Activated T-cell treated with anti-CD3 and anti-CD28 coated beads for 24 hours (primary cell): ENCODE measurements around the gene NOVA1.
"Not testable (repeated sequence)": the region's sequence is repeated elsewhere in the genome, so short reads cannot be mapped to it uniquely, and the experiment has no call there.

Experiments
- DNase-seq: peaks from one replicate; pipeline ENCODE4 v3.0.0-alpha.2; 2020; ENCODE audit warnings: low read depth

NOVA1 gene, protein sequence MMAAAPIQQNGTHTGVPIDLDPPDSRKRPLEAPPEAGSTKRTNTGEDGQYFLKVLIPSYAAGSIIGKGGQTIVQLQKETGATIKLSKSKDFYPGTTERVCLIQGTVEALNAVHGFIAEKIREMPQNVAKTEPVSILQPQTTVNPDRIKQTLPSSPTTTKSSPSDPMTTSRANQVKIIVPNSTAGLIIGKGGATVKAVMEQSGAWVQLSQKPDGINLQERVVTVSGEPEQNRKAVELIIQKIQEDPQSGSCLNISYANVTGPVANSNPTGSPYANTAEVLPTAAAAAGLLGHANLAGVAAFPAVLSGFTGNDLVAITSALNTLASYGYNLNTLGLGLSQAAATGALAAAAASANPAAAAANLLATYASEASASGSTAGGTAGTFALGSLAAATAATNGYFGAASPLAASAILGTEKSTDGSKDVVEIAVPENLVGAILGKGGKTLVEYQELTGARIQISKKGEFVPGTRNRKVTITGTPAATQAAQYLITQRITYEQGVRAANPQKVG

DNA sequence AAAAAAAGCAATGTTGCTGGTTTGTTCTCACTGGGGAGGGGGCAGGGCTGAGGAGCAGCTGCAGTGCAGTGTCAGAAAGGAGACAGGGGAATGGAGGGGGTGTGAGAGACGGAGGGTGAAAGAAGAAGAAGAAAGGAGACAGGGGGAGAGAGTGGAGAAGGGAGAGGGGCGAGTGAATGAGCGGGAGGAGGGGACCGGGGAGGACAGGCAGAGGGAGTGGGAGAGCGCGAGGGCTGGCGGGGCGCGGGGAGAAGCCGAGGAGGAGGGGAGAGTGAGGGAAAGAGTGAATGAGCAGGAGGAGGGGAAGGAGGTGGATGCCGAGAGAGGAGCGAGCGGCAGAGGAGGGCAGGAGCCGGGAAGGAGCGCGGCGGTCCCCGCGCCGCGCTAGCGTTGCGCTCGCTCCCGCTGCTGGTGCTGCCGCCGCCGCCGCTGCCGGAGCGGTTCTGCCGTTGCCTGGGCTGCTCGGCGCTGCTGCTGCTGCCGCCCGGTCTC lies at the start of gene NOVA1:
Gene NOVA1, minus strand, starts transcription at position 445 of the 492 bp plus-strand sequence. CDS start 597 bp downstream, outside the sequence.
- DNase-seq = no peak

DNA sequence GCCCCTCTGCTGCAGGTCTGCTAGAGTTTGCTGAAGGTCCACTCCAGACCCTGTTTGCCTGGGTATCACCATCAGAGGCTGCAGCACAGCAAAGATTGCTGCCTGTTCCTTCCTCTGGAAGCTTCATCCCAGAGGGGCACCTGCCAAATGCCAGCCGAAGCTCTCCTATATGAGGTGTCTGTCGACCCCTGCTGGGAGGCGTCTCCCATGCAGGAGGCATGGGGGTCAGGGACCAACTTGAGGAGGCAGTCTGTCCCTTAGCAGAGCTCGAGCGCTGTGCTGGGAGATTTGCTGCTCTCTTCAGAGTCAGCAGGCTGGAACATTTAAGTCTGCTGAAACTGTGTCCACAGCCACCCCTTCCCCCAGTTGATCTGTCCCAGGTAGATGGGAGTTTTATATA lies 47.2 kb upstream of the NOVA1 start:
- not testable (repeated sequence) for DNase-seq

DNA sequence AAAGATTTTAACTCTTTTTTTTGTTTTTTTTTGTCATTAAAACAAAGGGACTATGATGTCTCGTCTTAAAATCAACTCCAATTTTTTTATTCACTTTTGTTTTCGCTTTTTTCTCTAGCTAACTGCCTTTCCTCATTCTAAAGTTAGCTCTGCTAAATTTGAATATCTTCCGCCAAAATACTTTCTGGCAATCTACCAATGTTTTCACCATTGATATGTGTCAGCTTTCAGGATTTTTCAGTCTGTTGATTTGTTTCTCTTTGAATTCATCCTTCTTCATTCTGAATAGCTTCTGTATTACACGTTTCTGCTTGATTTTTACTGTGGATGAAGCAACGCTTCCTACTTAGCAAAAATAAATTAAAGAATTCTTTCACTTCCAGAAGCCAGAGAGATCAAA lies 38.7 kb upstream of the NOVA1 start:
- DNase-seq = no peak

DNA sequence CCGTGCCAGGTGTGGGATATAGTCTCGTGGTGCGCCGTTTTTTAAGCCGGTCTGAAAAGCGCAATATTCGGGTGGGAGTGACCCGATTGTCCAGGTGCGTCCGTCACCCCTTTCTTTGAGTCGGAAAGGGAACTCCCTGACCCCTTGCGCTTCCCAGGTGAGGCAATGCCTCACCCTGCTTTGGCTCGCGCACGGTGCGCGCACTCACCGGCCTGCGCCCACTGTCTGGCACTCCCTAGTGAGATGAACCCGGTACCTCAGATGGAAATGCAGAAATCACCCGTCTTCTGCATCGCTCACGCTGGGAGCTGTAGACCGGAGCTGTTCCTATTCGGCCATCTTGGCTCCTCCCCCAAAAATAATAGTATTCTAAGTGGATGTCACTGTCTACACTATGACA lies 37.1 kb upstream of the NOVA1 start:
- DNase-seq = not testable (repeated sequence)

DNA sequence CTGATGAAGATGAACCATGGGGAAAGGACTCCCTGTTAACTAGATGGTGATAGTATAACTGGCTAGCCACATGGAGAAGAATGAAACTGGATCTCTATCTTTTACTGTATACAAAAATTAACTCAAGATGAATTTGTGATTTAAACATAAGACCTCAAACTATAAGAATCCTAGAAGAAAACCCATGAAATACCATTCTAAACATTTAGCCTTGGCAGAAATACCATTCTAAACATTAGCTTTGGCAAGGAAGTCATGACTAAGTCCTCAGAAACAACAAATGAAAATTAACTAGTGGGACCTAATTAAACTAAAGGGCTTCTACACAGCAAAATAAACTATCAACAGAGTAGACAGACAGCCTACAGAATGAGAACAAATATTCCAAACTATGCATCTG lies 28.4 kb upstream of the NOVA1 start:
- no peak for DNase-seq

DNA sequence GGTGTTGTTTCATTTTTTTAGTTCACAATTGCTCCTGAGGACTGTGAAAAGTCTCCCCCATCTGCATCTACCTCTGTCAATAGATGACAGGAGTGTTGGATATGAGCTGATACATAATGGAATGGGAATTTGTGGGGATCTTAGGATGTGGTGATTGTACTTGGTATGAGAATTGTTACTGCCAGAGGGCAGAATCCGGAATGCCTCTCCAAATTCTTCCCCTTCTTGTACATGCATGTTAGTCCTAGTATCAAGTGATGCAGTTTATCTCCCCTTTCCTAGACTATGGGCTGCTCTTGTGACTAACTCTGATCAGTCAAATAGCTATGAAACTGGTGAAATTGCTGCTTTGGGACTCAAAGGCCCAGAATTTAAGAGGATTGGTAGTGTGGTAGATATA lies 24.8 kb upstream of the NOVA1 start:
- no peak for DNase-seq

DNA sequence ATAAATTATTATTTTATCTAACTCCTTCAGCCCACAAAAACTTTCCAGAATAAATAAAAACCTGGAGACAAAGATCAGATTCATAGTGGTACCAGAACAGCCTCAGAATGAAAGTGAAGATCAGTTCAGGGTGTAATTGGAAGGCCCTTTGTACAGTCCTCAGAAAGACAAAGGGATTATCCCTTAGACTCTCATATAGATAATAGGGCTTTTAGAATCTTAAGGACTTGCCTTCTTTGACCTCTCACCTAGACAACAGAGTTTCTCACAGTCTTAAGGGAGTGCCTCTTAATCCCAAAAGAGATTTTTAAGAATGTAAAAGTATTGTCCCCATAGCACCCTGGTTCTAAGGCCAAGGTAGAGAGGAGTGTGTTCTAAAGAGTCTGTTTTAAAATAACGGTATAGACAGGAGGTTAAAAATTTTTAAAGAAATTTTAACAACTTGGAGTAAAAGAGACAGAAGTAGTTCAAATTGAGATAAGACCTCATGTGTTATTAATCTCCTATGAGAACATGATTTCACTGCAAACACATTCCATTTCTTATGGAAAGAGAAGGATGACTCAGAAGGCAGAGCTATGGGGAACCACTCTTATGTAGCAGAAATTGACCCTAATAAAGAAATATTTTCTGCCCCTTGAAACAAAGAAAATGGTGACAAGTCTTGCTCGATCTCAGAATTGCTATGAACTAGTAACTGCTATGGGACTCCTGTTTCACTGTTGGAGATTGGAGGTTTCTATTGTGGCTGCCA lies 24.2 kb upstream of the NOVA1 start:
- no peak for DNase-seq

DNA sequence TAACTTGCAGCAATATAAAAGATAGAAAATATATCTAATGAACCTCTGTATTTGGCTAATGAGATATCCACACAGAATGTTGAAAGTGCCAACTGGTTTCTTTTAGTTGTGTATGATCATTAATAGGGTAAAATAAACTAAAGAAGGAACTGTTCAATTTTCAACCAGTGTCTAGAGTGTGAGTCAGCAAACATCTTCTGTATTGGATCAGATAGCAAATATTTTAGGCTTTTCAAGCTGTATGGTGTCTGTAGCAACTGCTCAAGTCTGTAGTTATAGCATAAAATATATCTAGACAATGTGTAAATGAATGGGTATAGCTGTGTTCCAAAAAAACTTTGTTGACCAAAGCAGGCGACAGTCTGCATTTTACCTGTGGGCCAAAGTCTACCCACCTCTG lies 23.5 kb upstream of the NOVA1 start:
- no peak for DNase-seq

DNA sequence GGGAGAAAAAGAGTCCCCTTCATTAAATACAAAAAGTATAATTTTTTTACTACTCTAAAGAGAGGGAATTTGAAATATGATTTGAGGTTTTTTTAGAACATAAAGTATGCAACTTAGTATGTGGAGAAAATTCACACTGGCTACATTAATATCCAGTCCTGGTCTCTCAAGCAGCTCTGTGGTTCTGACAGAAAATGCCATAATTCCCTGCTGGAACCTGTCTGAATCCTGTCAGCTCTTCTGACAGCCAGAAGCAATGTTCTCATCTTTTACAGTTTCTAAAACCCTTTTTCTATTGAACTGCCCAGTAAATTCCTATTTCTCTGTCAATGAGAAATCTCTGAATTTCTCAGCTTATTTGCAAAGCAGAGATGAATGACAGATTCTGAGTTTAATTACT lies 13.4 kb upstream of the NOVA1 start:
- no peak for DNase-seq

DNA sequence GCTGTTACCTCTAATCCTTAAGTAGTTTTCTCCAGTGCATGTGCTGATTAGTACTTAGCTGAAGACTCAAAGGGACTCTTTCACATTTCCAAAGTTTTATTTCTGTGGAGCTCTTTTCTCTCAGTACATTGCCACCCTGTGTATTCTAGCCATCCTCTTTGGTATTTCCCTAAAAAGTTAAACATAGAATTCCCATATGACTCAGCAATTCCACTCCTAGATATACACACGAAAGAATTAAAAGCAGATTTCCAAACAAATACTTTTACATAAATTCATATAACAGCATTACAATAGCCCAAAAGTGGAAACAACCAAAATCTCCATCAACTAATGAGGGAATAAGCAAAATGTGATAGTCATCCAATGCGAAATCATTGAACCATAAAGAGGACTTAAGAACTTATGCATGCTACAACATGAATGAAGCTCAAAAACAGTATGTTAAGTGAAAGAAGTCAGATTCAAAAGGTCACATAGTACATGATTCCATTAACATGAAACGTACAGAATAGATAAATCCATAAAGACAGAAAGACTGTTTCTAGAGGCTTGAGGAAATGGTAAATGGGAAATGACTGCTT lies 9.0 kb upstream of the NOVA1 start:
- no peak for DNase-seq

DNA sequence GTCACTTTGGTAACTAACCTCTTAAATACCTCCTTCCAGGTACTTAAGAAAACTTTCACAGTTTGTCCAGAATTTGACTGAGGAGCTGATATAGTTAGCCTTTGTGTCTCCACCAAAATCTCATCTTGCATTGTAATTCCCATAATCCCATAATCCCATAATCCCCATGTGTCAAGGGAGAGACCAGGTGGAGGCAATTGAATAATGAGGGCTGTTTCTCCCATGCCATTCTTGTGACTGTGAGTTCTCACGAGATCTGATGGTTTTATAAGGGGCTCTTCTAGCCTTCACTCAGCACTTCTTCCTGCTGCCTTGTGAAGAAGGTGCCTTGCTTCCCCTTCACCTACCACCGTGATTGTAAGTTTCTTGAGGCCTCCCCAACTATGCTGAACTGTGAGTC lies 7.8 kb upstream of the NOVA1 start:
- no peak for DNase-seq

DNA sequence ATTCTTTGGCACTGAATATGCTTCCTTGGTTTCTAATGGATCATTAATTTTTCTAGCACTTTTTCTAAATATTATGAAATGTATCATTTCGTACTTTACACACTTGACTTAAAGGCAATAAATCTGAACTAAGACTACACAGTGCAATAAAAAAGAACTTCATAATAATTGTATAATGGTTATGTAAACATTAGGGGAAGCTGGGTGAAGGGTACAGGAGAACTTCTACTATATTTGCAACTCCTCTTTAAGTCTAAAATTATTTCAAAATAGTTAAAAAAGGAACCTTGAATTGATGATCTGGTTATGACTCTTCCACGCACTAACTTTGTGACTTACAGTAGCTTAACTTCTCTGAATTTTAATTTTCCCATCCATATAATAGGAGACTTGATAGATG lies 5.1 kb upstream of the NOVA1 start:
- DNase-seq = no peak

DNA sequence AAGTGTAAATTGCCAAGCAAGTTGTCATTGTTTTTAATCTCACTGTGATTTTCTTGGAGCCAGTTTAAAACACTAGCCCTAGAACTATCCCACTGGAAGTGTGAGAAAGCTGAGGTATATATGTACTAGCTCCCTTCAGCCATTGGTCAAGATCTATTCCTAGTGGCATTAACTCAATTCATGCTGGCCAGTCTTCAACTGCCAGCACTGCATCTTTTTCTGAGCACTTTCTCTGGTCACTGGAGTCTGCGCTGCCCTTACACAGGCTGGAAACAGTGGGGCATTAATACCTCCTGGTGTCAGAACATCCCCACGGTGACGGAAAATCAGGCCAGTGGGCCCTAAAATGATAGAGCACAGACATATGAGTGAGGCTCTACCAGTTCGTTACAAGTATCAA lies 4.0 kb upstream of the NOVA1 start:
- DNase-seq = no peak

DNA sequence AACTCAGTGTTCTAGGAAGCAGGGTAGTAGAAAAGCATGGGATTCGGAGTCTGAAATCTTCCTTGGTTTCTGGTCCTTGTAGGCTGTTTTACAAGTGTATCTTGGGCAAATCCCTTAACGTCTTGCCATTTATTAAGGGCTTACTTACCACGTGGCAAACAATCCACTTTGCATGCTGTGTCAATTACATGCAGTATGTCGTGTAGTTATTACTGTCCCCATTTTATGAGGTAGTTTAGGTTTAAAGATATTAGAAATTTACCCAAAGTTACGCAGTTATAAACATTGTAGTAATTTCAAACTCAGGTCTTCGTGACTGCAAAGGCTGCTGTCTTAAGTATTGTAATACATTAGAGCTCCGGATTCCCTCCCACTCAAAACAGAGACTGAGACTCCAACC lies 1.5 kb upstream of the NOVA1 start:
- no peak for DNase-seq

DNA sequence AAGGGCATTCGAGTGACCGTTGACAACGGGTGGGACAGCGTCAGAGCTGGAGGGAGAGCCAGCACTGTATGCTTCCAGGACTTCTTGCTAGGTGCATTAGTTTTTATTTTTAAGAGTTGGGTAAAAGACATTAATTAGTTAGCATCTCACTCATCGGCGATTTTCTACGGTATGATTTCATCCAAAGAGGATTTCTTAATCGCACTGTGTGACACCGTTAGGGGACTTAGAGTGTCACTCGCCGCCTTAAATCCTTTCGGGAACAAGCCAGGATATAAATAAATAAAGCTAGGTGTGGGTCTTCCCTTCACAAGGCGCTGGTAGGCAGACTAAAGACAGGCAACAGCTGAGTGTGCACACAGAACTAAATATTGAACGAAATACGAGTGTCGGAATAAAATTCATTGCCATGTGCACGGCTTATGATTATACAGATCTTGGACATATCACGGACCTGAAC lies 869 bp upstream of the NOVA1 start:
- DNase-seq = no peak

DNA sequence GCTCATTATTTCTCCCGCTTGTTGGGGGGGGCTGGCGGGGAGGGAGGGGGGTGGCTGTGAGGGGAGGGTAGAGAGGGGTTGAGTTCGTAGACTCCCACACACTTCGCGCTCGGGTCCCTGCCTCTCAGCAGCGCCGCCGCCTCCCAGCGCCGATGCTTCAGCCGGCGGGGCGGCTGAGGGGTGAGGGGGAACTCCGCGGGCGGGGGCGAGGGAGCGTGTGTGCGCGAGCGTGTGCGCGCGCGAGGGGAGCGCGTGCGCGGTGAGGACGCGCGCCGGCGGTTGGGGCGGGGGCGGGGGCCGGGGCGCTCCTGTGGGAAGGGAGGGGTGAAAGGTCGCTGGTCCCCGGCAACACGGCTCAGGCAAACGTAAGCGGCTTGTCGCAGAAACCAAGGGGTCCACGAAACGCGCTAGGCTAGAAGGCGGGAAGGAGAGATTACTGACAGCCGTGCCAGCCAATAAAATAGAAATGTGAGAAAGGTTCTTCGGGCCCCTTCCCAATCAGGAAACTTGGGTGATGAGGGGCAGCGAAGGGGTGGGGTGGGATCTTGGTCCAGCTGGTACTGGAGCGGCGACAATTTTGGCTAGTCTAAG lies 343 bp upstream of the NOVA1 start:
- no peak for DNase-seq

DNA sequence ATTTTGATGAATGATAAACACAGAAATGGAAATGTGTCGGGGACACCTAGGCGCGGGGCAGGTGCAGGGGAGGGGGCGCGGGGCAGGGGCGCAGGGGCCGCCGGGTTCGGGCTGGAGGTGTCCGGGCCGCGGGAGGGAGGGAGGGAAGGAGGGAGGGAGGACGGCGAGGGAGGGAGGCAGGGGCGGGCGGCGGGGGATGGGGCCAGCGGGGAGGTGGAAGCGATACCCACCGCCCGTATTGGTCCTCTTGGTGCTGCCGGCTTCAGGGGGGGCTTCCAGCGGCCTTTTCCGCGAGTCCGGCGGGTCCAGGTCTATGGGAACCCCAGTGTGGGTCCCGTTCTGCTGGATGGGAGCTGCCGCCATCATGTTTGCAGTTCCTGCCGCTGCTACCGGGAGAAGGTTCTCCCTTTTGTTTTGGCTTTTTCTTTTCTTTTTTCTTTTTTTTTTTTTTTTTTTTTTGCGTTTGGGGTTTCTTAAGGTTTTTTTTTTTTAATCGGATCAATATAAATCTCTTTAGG lies 703 bp downstream of the NOVA1 start:
- DNase-seq = no peak

DNA sequence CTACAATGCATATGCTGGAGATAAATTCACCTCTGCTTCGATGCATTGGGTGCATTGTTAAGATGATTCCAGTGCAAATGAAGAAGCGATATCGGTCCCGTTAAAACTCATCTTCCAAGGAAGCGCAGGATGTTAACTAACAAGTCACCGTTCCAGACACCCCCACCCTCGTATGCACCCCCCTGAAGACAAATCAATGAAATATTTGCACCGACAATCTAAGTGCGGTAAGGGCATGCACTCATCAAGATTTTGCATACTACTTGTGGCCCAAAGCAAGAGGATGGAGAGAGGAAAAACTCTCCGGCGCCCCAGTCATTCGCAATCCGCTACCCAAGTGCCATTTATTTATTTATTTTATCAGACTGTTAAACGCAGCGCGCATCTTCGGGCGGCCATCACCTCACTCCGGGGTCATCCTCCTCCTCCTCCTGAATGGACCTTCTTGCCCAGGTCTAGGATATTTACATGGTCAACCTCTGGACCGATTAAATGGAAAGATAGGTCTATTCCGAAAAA lies 1.2 kb downstream of the NOVA1 start:
- DNase-seq = no peak

DNA sequence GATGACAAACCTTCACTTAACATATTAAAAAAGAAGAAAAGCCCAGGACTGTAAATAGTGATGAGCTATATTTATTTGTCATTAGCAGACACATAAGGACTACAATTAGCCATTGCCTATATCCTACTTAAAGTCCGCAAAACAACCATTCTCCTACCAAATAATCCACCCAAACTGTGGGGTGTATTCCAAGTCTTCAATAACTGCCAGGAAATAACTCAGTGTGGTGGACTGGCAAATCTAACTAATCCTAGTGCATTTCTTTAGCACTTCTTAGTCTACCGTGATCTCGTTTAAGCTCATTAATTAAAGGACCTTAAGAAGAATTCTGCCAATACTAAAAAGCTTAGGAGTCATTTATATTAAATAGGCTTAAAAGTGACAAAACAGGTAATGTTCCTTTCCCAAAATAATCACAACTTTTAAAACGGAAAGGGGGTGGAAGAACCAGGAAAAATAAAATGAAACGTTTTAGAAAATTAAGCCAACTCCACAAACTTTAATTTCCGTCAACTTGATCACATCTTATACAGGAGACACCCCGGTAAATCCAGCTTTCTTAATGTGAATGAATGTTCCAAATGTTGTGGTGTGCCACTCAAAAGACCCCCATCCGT lies 1.8 kb downstream of the NOVA1 start:
- no peak for DNase-seq

DNA sequence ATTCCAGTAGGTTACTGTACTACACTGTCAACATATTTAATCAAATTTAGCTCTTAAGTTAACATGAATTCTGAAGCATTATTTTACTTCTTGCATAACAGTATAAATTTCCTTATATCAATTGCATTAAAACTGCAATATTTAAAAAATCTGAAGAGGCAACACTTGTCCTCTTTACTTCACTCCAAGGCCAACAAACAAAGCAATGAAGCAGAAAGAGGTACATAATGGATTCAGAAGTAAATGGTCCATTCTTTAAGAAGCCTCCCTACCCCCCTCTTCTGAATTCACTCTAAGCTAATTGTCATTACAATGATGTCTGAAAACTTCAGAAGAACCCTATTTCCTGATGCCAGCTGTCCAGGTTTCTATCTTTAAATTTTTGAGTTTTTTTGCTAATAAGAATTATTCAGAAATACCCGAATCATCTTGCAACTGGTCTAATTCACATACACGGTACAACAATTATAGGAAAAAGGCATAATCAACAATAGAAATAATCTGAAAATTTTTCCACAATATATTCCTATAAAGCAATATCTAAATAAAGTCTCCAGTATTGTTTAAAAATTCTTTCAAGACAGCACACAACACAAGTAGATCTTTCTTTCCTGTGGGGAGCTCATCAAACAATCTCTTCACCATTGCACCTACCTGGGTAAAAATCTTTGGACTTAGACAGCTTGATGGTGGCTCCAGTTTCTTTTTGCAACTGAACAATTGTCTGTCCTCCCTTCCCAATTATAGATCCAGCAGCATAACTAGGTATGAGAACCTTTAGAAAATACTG lies 2.9 kb downstream of the NOVA1 start:
- DNase-seq = no peak

DNA sequence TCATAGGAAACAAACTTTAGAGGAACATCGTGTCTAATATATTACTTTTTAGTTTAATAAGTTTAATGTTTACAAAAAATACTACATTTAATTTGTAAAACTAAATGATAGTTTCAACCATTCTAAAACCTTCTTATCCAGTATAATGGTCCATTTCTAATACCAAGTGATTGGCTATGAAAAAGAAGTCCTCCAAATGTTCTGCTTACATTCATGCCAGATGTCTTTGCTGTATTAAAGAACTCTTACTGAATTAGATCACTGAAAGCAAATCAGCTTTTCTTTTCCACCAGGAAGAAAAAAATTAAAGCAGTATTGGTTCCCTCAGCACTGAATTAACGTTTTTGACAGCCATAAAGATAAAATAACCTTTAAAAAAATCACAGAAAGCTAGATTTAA lies 3.7 kb downstream of the NOVA1 start:
- DNase-seq = no peak
